Stimulated activated CD4-positive, alpha-beta T cell treated with anti-CD3 and anti-CD28 coated beads, Interleukin-2, amount 100 ng/mL, for 48 hours (primary cell): ENCODE data around the gene GYPE.
"Not testable (repeated sequence)": the region's sequence is repeated elsewhere in the genome, so short reads cannot be mapped to it uniquely, and the experiment has no call there.

Experiments
- DNase-seq, 2 donors: peaks; one replicate each; pipeline ENCODE4 v3.0.0-alpha.2; 2020

Gene GYPE

GRCh38 chr4:143862716-143863115, 42.6 kb downstream of the GYPE start:
- DNase-seq = not testable (repeated sequence)

DNA sequence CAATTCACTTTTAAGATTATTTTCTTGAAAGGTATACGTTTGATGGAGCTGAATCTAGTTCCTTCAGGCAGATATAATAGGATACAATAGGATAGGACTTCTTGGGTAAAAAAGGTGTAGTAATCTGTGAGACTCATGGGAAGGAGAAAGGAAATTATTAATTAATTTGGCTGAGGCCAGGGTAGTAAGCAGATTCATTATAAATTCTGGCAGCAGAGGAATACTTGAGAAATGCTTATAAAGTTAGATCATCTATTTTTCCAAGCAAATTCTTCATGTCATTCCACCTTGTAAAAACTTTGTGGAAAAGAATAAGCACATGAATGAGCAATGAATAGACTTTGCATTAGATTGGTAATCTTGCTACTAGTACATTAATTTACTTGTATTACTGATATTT, 46.9 kb downstream of the GYPE start:
- no peak for DNase-seq

- not testable (repeated sequence) for DNase-seq
These were observed 47.7 kb downstream of the GYPE start for GRCh38 chr4:143857391-143858336.

GRCh38 chr4:143856017-143856557, 49.3 kb downstream of the GYPE start:
- DNase-seq = not testable (repeated sequence)

GRCh38 chr4:143854645-143855044, 50.7 kb downstream of the GYPE start:
- DNase-seq = not testable (repeated sequence)

DNA sequence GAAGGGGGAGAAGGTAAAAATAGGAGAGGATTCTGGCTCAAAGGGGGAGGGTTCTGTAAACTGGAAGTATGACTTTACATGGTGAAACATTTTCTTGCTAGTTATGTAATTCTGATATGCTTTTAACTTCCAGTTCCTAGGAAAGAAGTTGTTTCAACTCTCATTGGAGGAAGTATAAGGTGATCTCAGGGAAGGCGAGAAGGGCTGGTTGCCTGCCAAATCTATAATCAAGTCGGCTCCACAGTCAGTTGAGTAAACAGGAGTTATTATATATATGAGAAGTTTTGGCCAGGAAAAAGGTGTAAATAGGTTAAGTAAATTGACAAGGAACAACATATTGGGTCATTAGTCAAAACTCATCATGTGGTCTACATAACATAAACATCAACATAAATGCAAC, 56.1 kb downstream of the GYPE start:
- not testable (repeated sequence) for DNase-seq

DNA sequence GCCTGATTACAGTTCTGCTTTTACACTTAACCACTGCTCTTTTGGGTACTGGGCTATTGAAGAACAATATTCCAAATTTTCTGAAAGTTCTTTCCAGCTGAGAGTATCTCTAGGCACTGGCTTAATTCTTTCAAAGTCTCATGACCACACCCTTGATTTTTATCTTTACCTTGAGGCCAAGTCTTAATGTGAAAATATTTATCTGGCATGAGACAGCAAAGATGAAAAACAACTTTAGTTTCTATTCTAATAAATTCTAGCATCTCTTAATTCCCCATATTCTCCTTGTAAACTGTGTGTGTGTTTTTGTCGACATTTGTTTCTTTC, 61.9 kb downstream of the GYPE start:
- DNase-seq = not testable (repeated sequence)

GRCh38 chr4:143842624-143843505, 62.5 kb downstream of the GYPE start:
- not testable (repeated sequence) for DNase-seq

GRCh38 chr4:143839413-143839812, 65.9 kb downstream of the GYPE start:
- not testable (repeated sequence) for DNase-seq

- not testable (repeated sequence) for DNase-seq
These were observed 71.2 kb downstream of the GYPE start for GRCh38 chr4:143834196-143834595.

DNA sequence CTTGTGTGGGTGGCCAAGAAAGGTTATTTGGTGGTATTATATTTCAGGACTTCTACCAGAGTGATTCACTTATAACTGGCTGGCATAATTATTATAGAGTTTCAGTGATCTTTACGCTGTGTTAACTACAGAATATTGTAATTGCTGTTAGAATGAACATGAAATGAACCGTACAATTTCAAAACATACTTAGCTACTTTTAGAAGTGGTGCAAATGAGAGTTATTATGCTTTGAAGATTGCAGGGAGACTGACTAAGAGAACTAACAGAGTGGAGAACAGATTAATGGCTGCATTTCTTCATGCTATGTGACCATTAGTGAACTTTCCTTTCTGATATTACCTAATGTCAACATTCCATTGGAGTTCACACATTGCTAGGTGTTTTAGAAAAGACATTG, 71.7 kb downstream of the GYPE start:
- DNase-seq = not testable (repeated sequence)

DNA sequence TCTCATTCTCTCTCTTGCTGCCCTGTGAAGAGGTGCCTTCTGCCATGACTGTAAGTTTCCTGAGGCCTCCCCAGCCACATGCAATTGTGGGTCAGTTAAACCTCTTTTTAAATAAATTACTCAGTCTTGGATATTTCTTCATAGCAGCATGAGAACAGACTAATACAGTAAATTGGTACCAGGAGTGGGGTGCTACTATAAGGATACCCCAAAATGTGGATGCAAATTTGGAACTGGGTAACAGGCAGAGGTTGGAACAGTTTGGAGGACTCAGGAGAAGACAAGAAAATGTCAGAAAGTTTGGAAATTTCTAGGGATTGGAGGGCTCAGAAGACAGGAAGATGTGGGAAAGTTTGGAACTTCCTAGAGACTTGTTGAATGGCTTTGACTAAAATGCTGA, 74.8 kb downstream of the GYPE start:
- DNase-seq = not testable (repeated sequence)

- not testable (repeated sequence) for DNase-seq
These were observed 76.1 kb downstream of the GYPE start for GRCh38 chr4:143829239-143829620.
